GM15510 (cell line): ENCODE data around the gene ZNF396.

Source experiments
- POLR2A ChIP-seq: IDR thresholded peaks from 3 replicates; pipeline ENCODE4 v1.6.1; 2011; ENCODE audit warnings: borderline replicate concordance; ENCODE audit not compliant: insufficient read length; ENCODE audit errors: extremely low read depth

The ZNF396 gene

DNA sequence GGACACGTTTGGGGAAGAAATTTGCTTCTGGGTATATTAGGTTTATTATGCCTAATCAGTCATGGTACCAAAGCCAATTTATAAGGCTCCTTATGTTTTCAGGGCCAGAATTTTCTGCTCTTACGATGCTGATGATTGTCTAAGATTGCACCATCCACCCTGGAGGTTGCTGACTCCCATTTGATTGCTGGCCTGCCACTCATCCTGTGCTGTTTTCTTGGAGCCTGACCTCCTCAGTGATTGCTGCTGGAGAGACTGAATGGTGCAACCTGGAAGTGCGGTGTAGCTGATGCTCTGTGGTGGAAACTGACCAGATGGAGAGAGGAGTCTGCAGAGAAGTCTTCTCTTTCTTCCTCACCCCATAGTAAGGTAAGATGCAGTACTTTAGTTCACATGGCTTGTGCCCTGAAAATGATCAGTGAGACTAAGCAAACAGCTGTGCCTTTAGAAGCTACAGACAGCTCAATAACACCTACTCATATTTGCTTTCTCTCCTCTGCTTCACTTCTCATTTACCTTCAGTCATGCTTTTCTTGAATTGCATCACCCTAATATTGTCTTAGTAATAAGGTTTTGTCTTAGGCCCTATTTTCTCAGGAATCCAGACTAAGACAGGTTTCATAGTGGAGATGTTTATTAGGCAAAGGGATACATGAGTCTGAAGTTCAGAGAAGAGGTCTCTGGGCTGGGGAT is 50.3 kb downstream of the ZNF396 start:
- TF ChIP-seq POLR2A, result no peak

GRCh38 chr18:35324926-35325655 is 52.0 kb downstream of the ZNF396 start:
- no peak for TF ChIP-seq POLR2A

DNA sequence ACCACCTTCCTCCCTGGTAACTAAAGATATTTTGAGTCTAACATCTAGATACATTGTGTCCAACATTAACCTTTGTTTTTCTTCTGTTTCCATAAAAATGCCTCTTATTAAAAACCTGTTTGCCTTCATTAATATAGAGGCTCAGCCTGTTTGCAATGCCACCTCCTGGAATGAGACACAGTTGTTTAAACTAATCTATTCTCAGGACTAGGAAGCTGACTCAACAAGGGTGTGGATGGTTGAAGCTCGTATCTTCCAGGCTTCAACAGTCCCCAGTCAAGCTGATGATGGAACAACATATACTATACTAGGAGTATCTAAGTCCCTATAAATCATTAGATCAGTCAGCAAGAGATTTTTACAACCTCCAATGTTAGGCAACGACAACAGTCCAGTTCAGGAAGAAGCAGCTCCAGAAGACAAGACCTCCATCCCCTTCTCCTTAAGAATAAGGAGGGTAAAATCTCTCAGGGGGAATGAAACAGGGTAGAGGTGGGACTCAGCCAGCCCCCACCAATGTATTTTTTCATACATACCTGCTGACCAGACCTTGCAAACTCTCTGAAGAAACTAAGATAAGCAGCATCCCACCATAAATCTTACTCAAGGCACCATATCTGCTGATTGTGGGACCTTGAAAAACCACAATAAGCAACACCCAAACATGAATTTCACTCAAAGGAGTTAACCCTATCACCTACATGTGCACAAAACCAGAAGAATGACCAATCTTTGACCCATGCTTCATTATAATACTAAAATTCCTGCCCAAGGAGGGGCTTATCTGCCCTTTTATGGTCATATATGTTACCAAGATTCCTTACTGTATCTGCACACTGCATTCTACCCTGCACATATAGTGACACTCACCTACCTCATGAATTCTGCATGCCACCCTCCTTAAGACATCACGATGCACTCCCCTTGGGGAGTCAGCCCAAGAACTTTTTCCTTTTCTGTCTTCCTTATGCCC is 54.4 kb downstream of the ZNF396 start:
- TF ChIP-seq POLR2A, result no peak
